Medulla oblongata (tissue), 1 donor: Measurements from ENCODE around the gene PHEX.

ENCODE experiments used
- DNase-seq: peaks from one replicate; pipeline ENCODE4 v3.0.0-alpha.2; 2015; ENCODE audit errors: extremely low spot score

Gene PHEX

DNA sequence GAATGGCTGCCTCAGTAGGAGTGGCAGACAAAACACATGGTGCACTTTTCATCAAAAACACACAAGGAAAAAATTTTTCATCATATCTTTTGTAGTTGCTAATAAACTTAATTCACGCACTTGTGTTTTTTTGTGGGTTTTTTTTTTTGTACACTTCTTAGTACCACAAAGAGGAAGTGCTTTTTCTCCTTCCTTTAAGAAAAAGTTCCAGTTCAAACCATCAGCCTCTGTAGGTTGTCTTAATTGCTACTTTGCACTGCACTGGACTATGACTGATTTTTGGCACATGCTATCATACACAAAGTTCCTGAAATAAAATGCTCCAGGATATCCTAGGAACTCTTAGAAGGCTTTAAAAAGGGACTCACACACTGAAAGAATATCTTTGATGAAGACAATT is at the start of gene PHEX:
Gene PHEX, plus strand, starts transcription at position 242 of the 400 bp plus-strand sequence. CDS start 681 bp downstream, outside the sequence.
- no peak for DNase-seq

DNA sequence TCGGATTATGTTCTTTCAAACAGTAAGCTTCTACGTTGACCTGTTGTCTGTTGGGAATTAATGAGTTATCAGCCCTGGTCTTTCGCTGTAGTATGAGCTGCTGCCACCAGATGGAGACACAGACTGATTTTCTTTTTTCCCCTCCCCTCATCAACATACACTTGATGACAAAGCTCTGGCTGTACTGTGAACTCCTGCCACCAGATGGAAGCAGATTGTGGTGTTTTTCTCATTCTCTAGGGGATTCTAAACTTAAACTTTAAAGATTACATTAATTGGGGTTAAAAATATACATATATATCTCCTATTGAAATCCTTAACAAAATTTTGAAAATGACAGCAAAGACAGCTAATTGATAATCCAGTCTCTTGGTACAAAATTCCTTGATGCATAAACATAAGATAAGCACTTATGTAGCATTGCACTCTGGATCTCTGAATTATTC is 46.8 kb upstream of the PHEX start:
- peak; percentile 82 for DNase-seq

DNA sequence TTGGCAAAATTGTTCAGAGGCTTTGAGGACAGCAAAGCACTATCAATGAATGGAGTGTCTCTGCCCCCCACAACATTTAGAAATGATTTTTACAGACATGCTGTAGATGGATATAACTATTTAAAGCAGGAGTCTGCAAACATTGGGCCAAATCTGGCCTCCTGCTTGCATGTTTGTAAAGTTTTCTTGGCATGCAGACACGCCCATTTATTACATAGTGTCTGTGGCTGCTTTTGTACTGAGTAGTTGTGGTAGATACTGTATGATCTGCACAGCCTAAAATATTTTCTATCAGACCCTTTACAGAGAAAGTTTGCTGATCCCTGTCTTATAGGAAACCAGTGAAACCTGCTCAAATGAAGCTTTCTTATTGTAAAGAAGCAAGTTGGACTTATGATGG is 45.5 kb upstream of the PHEX start:
- DNase-seq: no peak

DNA sequence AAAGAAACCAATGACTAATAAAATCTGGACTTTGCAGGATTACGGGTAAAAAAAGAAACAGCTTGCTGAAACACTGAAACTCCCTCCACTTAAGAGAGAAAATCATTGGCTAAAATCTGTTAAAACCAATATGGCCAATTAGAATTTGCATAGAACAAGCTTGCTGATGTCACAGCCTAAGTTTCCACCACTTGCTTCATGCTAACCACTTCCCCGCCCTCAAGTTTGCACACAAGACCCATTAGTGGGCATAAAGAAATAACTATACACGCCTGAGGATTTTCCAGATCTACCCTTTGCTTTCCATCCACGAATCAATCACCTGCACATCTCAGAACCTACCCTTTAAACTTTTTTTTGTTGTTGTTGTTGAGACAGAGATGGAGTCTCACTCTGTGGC is 42.7 kb upstream of the PHEX start:
- no peak for DNase-seq

DNA sequence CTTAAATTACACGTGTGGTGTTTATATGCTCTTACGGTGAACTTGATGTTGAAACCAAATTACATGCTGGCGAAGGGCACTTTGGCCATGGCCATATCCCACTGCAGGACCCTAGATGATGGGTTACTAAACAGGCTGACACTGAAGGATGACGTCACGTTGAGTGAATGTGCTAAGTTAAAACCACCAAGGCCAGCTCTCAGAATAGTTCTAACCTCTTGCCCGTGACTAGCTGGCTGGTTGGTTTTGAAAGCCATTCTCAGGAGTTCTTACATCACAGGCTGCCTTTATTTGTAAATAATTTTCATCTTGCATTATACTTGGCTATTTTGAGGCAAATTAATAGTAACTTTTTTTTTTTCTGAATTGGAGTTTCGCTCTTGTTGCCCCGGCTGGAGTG is 41.3 kb upstream of the PHEX start:
- DNase-seq: no peak

DNA sequence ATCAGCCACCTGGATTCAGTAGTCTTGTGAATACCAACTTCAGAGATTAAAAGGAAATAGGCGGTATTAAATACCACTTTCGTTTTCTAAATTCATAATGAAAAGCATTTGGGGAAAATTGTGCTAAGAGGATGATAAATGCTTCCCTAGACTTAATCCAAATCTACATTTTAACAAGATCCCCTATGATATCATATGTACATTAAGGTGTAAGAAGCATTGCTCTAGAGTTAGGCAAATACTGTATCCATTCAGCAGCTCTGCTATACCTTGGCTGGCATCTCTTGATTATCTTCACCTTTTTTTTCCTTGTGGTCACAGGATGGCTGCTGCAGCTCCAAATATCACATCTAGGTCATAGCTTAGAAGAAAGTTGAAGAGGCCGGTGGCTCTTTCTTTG is 40.6 kb upstream of the PHEX start:
- DNase-seq: no peak

DNA sequence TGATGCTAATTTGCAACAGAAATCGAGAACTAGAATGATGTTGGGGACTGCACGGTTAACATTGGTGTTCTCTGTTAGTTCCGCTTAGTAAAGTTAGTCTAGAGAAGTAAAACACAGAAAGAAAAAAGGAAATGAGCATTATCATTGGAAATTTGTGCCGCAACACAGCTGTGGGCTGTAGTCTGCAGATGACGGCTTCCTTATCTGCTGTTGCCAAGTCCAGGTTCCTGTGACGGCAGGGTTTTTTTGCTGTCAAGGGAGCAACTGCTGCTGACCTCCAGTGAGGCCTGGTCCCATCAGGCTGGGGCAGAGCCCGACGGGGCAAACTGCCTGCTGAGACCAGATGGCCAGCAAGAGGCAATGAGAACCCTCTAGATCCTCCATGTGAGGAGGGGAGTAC is 38.9 kb upstream of the PHEX start:
- DNase-seq: peak; percentile 50

DNA sequence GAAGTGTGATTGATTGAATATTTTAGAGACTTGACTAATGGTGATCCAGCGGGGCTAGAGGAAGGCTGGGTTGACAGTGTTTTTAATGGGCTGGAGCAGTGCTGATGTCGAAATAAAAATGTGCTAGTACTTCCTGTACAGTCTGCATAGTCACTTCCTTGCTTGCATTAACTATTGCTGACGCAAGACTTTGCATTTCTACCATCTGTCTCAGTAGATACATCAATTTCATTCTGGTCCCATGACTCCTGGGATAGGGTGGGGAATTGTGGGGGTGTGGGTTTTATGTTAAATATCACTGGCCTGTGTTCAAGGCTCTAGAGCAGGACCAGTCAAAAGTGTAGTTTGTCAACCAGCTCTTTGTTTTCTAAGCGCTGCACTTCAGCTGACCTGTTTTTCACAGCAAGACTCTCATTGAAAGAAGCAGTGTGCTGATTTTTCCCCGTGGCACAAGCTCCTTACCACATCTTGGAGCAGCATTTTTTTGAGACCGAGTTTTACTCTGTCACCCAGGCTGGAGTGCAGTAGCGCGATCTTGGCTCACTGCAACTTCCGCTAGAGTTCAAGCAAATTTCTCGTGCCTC is 35.2 kb upstream of the PHEX start:
- peak; percentile 44 for DNase-seq

DNA sequence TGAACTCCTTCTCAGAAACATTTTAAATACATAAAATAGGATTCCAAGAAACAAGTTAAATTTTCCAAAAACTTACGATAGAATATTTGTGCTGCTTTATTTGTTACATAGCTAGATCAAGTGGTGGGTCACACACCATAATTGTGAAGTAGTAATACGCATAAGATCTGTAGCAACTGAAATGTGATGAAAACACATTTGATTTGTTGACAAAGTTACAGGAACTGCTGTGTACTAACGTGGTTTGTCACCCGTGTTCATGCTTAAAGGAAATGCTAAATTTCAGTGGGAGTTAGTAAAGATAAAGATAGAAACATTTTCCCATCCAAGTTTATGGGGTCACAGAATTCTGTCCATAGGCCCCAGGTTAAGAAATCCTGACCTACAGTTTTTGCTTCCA is 34.1 kb upstream of the PHEX start:
- DNase-seq: no peak

DNA sequence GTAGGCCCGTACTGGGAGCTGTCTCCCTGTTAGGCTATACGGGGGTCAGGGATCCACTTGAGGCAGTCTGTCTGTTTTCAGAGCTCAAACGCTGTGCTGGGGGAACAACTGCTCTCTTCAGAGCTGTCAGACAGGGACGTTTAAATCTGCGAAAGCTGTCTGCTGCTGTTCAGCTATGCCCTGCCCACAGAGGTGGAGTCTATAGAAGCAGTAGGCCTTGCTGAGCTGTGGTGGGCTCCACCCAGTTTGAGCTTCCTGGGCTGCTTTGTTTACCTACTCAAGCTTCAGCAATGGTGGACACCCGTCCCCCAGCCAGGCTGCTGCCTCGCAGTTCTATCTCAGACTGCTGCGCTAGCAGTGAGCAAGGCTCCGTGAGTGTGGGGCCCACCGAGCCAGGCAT is 27.3 kb upstream of the PHEX start:
- DNase-seq: no peak

DNA sequence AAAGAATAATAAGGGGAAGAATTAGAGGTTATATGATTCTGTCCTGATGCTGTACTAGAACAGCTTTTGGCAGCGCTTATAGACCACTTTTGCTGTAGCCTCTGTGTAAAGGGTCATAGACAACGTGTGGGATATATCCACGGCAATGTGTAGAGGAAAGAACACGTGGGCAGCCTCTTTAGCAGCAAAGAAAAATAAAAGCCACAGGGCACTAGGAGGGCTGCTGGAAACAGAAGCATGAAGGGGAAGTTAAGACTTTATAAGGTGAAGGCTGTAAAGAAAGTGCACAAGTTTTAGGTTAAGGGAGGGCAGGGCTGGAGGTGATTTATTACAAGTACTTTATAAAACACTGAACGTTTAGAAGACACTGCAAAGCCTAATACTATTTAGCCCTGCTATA is 20.1 kb upstream of the PHEX start:
- no peak for DNase-seq

DNA sequence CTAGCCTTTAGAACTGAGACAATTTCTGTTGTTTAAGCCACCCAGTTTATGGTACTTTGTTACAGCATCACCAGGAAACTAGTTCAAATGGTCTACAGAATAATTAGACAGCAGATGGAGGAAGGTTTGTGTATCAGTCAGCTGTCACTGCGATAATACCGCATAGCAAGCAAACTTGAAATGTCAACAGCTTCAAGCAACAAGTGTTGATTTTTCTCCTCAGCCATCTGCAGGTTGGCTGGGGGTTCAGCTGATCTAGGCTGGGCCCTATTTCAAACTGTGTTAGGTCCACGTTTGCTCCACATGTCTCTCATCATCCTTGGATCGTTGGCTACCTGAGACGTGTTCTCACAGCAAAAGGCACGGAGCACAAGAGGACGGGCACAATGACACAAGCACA is 19.2 kb upstream of the PHEX start:
- no peak for DNase-seq

DNA sequence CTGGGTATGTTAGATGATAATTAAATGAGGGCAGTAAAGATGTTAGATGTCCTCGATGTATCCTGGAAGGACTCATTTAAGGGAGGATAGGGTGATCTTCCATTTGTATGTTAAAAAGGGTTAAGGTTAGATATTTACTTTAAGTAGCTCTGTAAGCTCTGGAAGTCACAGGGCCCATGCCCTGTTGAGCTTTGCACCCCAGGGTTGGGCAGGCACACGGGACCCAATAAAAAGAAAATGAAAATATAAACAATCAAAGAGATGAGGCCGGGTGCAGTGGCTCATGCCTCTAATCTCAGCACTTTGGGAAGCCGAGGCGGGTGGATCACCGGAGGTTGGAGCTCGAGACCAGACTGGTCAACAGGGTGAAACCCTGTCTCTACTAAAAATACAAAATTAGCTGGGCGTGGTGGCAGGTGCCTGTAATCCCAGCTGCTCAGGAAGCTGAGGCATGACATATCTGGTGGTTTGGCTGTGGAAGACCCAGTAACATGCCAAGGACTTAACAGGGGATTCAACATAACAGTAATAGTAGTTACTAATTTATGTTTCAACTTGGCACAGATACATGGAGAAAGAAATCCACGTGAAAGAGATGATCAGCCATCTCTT is 16.9 kb upstream of the PHEX start:
- DNase-seq: no peak

DNA sequence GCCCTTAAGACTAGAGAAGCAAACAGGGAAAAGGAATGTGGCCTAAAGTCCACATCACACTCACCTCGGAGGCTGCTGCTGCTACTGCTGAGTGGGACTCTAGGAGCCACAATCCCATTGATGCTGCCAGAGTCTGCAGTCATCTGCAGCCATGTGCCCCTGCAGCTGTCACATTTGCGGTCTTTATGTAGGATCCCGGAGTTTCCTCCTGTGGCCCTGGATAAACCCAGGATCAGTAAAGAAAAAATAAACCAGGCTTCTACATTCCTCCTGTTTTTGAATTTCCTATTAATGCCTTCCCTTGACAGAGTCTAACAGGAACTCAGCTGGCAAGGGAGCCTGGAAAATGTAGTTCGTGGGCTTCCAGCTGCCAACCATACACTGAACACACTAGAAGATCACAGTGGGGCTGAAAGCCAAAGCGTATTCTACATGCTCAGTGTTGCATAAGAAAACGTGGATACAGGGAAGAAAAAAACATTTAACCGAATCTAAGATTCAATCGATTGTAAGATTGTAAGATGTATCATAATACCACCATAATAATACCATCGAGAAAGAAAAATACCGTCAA is 10.3 kb upstream of the PHEX start:
- DNase-seq: no peak

DNA sequence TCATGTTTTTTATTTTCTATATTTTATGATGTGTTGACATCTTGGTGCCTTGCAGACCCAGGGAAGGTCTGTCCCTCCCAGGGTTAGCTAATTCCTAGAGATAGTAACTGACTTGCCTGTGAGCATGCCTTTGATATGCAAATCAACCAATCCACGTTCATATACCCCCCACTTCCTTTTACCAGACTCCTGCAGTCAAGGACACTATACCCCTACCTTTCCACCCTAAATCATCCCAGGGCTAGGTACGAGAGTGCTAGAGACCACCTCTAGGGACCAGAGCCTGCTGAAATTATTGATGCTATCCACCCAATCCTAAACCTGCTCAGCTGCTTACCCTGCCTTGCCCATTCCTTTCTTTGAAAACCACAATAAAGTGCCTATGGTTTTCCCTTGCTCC is 7.5 kb upstream of the PHEX start:
- DNase-seq: no peak

DNA sequence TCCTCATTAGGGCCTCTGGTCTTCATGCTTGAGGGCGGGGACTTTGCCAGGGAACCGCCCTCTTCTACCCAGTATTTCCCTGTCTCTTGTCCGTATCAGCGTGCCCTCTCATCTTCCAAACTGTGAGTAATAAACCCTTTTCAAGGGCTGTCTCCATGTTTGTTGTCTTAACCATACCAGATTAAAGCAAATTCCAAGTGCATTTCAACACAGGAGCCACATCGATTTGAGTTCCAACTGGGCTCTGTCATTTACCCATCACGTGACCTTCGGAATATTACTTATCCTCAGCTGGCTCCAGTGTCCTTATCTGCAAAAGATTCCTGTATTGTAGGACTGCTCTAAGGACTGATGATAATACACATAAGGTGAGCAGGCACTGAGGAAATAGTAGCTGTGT is 6.4 kb upstream of the PHEX start:
- no peak for DNase-seq

DNA sequence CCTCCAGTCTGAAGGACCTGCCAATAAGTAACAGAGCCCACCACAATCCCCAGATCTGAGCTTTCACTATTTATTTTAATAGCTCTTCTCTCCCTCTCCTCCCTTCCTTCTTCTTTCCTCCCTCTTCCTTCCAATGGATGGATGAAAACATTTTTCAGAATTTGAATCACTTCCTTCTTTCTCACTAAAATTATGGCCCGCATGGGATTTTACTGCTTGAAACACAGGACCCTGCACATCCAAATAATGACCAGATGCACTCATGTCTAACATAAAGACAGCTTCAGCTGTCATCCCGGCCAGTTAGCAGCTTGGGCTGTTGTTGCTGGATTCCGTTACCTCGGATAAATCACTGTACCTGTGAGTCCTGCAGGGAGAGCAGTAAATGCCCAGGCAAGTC is 5.4 kb upstream of the PHEX start:
- no peak for DNase-seq

DNA sequence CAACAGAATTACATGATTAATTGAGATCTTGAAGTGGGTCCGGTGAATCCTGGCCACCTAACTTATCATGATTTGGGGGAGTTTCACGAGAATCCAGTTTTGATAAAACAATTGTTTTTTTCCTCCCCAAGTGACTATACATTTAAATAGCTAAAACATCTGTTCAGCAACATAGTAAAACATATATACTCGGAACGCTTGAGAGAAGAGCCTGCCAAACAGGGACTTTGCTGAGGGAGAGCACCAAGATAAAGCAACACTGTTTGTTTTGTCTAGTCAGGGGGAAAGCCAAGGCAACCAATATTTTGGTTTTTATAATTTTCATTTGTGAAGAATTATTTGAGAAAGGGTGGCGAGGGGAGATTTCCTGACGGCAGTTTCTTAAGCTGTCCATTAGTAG is 381 bp downstream of the PHEX start:
- no peak for DNase-seq

DNA sequence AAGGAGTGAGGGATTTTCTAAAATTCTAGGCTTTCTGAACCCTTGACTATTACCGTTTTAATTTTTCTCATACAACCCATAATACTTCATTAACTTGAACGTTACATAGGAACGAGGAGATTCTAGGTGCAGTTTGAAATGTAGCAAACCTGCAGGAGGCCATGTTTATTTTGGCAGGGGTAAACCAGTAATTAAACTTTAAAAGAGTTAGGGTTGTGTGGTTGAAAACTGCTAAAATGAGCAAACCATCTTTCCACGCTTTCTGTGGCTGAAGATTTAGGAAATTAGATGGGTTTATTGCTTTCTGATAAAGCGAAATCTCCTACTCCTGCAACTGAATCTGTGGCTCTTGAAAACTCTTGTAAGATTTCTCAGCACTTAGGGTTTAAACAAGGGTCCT is 1.7 kb downstream of the PHEX start:
- DNase-seq: no peak

DNA sequence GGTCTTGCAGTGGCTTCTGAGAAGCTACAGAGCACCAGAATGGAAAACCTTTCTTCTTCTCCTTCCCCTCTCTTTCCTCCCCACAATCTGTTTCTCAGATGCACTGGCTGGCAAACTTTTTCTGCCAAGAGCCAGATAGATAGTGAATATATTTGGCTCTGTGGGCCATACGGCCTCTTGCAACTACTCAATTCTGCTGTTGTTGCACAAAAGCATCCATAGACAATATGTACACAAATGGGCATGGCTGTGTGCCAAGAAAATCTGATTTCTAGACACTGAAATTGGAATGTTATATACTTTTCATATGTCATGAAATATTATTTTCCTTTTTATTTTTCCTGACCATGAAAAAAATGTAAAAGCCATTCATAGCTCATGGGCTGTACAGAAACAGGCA is 3.1 kb downstream of the PHEX start:
- DNase-seq: no peak

DNA sequence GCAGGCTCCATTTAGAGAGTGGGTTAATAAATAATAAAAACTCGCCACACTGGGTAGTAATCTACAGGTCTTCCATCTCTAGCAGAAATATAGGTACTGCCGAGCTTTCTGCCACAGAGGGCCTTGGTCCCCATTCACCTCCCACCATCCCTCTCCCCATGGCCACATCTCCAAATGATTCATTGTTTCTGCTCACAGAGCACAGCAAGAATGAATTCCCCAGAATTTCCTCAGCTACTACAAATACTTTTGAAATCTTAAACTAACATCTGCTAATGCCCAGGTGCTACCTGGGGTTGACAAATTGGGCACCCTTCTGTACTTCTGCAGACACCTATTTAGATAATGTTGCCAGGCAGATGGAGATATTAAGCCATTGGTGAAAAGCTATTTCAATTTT is 5.1 kb downstream of the PHEX start:
- DNase-seq: no peak

DNA sequence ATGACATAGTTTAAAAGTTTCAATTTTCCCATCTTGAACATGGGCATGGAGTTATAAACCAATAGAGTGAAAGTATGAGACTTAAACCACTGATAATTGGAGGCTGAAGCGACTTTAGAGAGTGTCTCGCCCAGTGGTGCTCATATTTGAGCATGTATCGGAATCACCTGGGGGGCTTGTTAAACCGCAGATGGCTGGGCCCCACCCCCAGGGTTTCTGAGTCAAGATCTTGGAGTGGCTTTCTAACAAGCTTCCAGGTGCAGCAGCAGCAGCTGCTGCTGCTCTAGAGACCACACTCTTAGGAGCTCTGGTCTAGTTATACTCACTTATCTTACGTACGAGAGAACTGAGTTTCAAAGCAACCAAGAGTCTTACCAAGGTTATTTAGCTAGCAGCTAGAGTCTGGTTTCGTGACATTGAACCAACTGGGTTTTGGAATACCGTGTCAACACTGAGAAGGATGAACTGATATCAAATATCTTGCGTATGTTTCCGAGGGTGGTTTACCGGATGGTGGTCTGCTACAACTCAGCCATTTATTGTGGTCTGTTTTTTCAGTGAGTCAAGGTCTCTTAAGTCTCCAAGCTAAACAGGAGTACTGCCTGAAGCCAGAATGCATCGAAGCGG is 5.9 kb downstream of the PHEX start:
- DNase-seq: no peak

DNA sequence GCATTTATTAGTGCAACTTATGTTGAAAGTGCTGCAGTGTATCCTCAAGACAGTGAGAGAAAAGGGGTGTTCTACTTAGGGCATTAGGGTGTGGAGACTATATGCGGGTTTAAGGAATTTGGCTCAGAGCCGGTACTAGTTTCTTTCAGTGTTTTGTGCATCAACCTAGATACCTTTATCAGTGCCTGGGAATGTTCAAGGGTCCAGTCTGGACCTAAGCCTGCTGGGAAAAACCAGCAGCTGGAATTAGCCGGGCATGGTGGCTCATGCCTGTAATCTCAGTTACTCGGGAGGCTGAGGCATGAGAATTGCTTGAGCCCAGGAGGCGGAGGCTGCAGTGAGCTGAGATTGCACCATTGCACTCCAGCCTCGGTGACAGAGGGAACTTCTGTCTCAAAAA is 7.4 kb downstream of the PHEX start:
- no peak for DNase-seq
